HG02588 (cell line): ENCODE measurements around the gene CRHR2.

Source experiments
- ATAC-seq: cut with Tn5 transposase; IDR thresholded peaks from one replicate; pipeline ENCODE4 v1.9.1; 2021; ENCODE audit warnings: mild to moderate bottlenecking, moderate library complexity; ENCODE audit not compliant: unreplicated experiment

CRHR2 gene

DNA sequence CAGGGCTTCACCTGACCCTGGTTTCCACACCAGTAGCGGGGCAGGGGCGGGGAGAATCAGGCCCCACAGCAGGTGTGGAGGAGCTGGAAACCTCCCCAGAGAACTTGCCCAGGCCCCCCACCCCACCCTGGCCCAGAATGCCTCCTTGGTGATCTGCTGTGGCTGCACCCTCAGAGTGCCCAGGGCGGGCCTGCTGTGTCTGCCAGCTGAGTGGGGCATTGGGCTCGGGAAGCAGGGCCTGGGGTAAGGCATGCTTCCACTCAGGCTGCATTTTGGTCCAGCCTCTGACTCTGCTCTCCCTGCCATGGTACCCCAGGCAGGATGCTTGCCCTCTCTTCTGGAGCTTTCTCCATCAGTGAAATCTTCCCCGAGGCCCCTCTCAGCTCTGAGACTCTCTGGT lies 1.1 kb upstream of the CRHR2 start:
- no peak for ATAC-seq

DNA sequence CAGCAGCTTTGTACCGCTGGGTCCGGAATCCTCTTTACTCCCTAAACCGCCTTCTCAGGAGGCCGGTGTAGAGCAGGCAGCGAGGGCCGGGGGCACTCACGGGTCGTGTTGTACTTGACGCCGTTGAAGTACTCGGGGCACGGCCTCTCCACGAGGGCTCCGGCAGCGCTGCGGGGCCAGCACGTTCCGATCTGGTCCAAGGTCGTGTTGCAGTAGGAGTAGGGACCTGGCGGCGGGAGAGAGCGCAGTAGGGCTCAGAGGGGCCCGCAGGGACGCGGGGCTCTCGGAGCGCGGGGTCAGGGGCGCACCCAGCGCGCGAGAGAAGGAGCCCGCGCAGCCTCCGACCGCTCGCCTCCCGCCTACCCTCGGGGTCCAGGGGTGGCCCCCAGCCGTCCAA lies 443 bp downstream of the CRHR2 start:
- ATAC-seq: no peak

- ATAC-seq: no peak
These were observed 892 bp downstream of the CRHR2 start for GRCh38 chr7:30681331-30681797.

- no peak for ATAC-seq
These were observed 2.6 kb downstream of the CRHR2 start for GRCh38 chr7:30679664-30680063.

- no peak for ATAC-seq
These were observed 3.5 kb downstream of the CRHR2 start for GRCh38 chr7:30678805-30679204.

DNA sequence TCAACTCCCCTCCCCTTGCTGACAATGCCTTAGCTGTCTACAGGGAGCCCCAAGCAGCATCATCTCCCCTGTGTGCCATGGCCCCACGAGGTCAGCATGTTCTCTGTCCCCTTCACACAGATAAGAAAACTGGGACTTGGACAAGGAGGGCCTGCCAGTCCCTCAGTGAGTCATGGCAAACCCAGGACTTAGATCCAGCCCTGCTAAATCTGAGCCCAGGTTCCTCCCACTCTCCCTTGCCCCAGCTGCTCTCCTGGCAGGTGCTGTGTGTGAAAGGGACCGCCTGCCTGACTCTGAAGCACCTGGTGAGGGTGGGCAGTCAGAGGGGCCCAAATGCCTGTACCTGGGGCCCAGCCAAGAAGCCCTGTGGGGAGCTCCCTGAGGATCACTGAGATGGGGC lies 7.4 kb downstream of the CRHR2 start:
- ATAC-seq: no peak

DNA sequence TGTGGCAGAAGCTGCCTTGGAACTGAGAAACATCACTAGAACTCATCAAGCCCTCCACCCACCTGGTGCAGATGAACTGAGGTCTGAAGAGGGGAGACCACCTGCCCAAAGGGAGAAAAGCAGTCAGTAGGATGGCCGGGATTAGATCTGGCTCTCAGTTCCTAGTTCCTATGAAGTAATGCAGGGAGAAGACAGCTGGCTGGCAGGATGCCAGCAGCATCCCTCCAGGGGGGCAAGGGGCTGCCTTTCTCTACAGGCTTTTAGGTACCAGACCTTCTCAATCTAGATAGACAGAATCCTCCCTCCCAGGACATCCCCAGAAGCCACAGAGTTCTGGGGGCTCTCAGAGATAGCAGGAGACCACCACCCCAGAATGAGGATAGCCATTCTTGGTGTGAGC lies 7.8 kb downstream of the CRHR2 start:
- no peak for ATAC-seq

DNA sequence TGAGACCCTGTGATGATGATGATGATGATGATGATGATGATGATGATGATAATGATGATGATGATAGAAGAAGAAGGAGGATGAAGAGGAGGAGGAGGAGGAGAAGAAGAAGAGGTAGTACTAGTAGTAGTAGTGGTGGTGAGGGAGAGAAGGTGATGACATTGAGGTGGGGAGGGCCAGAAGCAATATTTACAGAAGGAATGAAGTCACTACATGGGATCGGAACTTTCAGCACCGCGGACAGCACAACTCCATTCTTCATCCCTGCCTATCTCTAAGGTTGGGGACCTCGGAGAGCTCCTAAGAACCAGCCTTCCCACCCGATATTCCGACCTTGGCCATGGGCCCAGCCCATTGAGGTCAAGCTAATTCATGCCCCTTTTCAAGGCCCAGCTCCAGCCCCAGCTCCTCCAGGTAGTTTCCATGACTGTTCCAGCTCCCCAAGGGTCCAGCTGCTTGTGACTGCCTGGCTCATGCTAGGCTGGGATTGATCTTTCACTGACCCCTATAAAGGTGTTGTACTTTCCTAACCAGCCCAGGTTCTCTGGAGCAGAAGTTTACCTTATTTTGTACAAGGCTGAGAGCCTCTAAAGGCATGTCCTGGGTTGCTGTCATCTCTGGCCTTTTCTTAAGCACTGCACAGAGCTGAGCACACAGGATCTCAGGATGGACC lies 10.3 kb downstream of the CRHR2 start:
- no peak for ATAC-seq

GRCh38 chr7:30668102-30668501 lies 14.2 kb downstream of the CRHR2 start:
- no peak for ATAC-seq

DNA sequence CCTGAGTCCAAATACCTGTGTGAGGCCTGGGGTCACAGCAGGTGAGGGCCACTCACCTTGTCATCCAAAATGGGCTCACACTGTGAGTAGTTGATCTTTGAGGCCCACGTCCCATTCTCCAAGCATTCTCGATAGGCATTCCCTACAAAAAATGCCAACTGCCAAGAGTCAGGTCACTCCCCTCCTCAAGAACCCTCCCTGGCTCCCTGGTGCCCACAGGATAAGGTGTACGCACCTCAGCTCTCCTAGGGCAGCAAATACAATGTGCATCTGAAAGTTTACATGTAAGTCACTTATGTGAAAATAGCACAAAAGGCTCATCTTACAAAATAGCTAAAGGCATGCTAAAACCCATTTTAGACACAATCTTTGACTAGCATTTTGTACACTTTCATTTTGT lies 15.1 kb downstream of the CRHR2 start:
- no peak for ATAC-seq

DNA sequence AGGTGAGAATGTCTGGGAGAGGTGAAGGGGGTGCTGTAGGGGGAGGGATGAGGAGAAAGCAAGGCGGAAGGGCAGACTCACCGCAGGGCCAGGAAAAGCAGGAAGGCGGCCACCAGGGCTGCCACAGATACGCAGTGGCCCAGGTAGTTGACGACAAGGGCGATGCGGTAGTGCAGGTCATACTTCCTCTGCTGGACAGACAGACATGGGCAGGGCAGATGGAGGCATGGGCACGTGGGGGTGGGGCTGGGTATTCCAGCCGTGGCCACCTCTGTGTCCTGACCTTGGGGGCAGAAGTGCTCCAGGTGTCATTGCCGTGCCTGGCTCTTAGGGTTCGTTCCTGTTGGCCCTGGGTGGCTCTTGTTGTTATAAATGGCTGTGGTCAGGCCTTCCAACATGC lies 16.8 kb downstream of the CRHR2 start:
- ATAC-seq: no peak

- ATAC-seq: no peak
These were observed 17.2 kb downstream of the CRHR2 start for GRCh38 chr7:30665043-30665442.

GRCh38 chr7:30664184-30664885 lies 17.9 kb downstream of the CRHR2 start:
- ATAC-seq: no peak

DNA sequence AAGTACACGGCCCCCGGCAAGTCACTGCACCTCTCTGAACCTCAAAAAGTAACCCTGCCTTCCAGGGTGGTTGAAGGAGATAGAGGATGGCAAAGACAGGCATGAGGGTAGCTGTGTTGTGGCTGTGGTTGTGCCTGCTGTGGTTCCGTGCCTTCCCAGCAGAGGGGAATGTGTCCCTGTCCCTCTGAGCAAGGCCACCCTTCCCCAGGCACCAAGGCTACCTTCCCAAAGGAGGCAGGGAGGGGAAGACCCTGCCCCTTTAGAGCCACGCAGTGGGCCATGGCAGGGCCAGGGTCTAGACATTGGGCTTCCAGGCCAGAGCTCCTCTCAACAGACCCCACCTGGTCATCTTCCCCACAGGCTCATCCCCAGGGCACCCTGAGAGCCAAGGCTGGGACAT lies 18.8 kb downstream of the CRHR2 start:
- no peak for ATAC-seq

DNA sequence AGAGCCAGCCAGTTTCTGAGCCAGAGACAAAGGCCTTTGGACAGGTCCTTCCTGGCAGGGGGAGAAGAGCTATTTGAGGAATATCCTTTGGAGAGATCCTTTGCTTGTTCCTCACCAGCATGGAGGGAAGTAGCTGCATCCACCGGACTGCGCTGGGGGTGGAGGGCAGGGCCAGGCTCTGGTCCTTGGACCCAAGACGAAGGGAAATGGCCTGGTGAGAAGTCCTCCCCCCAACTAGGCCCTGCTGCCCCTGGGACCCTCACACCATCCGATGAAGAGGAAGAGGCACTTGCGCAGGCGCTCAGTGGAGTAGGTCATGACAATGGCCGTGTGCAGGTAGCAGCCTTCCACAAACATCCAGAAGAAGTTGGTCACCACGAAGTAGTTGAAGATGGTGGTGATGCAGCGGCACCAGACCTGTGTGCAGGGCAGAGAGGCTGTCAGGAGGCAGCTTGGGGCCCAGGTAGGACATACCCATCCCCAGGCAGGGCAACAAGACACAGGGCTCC lies 19.8 kb downstream of the CRHR2 start:
- ATAC-seq: no peak

- ATAC-seq: no peak
These were observed 20.3 kb downstream of the CRHR2 start for GRCh38 chr7:30661926-30662325.

DNA sequence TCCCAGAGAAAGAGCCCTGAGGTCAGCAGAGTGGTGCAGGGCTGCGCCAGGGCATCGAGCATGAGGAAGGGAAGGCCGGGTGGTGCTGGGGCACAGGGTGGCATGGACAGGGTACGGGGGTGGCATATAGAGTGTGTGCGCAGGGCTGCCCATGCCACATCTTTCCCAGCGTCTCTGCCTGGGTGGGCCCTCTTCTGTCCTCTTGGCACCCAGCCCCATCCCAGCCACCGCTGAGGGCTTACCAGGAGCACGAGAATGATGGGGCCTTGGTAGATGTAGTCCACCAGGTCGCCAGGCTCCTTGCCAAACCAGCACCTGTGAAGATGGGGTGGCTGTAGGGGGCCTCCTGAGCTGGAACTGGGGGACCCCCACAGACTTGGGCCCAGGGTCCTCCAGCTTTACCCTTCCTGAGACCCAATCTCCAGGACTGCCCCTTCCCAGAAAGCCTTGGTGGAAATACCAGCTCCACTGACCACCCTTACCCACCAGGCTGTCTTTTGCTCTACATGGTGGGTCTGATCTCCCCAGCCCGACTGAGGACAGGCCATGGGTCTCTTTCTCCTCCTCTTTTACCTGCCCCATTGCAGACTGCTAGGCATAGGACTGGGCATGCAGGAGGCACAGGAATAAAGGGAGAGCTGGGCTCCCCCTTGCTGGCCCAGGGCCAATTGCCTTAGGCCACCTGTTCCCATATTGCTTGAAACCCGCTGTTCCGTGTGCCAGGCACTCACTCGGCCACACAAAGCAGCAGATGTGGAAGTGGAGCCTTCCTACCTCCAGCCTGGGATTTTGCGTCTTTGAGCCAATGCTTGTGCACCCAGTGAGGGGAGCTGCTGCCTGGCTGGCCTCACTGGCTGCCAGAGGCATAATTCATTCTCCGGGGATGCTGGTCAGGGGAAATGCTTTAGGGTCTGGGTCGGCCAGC lies 21.7 kb downstream of the CRHR2 start:
- no peak for ATAC-seq

DNA sequence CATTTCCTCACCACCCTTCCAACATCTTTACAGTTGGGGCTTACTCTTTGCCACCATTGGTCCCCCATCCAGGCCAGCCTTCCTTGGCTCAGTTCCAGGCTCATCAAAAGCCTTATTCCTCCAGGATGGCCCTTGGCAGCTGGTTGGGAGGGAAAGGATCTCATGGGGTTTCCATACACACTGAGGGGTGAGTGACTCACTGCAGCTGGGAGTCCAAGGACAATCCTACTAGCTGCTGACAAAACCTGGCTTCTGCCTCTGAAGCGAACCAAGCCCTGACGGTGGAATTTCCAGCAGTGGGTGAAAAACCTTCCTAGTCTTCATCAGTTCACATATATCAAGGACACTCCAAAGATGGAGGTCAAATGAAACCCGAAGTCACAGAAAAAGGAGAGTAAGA lies 22.9 kb downstream of the CRHR2 start:
- ATAC-seq: no peak

GRCh38 chr7:30658479-30659074 lies 23.7 kb downstream of the CRHR2 start:
- no peak for ATAC-seq

- no peak for ATAC-seq
These were observed 25.1 kb downstream of the CRHR2 start for GRCh38 chr7:30657131-30657530.
